Right cardiac atrium (tissue), 5 donors: ENCODE results near the gene PELI1. TPM values are rescaled to one million over a fixed set of nuclear protein-coding genes. Genes with fewer than 3 reads are reported as not detected.

Source experiments
- ATAC-seq, 2 donors: fragments of 200-7000 bp; cut with Tn5 transposase; one replicate each; pipeline versions ENCODE4 v1.8.0 to v1.9.1; 2020; ENCODE audit warnings: moderate library complexity in 2 of 2, mild to moderate bottlenecking in 1 of 2
- DNase-seq, 3 donors: peaks; one replicate each; pipeline ENCODE4 v3.0.0-alpha.2; 2020
- H3K27ac ChIP-seq: one replicate; pipeline ENCODE4 v1.5.1; 2013; ENCODE audit warnings: mild to moderate bottlenecking, low read length, control low read depth, moderate library complexity
- H3K27me3 ChIP-seq: one replicate; pipeline ENCODE4 v1.6.1; 2013; ENCODE audit not compliant: control insufficient read depth, insufficient read depth
- H3K4me1 ChIP-seq: one replicate; pipeline ENCODE4 v1.6.1; 2013; ENCODE audit warnings: low read length; ENCODE audit not compliant: control insufficient read depth, insufficient read depth
- H3K4me3 ChIP-seq: one replicate; pipeline ENCODE4 v1.5.1; 2013; ENCODE audit warnings: low read length, control low read depth
- H3K9me3 ChIP-seq: one replicate; pipeline ENCODE4 v1.6.1; 2013; ENCODE audit warnings: low read length; ENCODE audit not compliant: control insufficient read depth
- WGBS: extraction: QIAGEN DNeasy Blood & Tissue Kit; methylation state at CpG from one replicate; pipeline ENCODE4 v1.1.7; 2013; 5-methylcytosine and 5-hydroxymethylcytosine counted together
- intact Hi-C, 4 donors: fragments of 100-400 bp; cut with DNase I; formaldehyde crosslinking; loops; one replicate each; pipeline versions ENCODE4 v1.11.0 to v1.14.0; 2022 to 2023
- polyA plus RNA-seq: library from polyadenylated mRNA; stranded (reverse); fragments of 200-250 nt; gene quantifications from one replicate; pipeline ENCODE4 v1.2.3, GENCODE V29; 2013
- total RNA-seq, 4 donors: library from RNA; stranded (reverse); fragmentation: NEBNext Ultra II Directional; extraction: Animal tissue kit (Norgen Biotek cat#: 25700); gene quantifications; one replicate each; pipeline ENCODE4 v1.2.1, GENCODE V29; 2021
- donor health status: healthy with polysubstance abuse.
- donor health status: DM: no; HTN: yes; CAD: no.
- donor health status: DM: no; HTN: no; CAD: no.
- donor health status: DM: no; HTN: yes; CAD: no; lungs with severe emphysema.
- donor health status: DM: yes; HTN: yes; CAD: no.

PELI1 gene
- total and polyA plus RNA-seq, 5 donors: 6.9 to 17.2 (median 12.4) TPM

DNA sequence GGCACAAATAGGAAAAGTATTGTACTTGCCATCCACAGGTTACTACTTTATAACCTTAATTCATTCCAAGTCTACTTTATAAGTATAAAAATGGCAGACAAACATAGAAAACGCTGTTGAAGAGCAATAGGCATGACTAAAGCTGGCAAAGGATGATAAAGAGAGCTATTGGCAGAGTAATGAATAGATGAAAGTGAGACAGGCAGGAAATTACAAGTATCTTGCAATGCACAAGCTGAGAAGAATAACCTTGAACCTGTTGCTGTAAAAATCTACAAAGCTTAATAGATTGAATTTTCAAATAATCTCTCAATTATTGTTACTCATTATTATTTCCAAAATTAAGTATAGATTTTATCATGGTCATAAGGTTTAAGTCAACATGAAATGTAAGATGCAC is 8.8 kb downstream of the PELI1 start:
- Histone ChIP-seq H3K27ac (no peak overlapping the region), H3K4me1 (no peaks in the 10 kb centered on the region), H3K9me3 (no peaks in the 10 kb centered on the region), H3K27me3 (no peaks in the 10 kb centered on the region), H3K4me3 (no peak overlapping the region)
- intact Hi-C loops: no loop called here
- ATAC-seq (no peak), DNase-seq (no peak)
- 56% methylated on average over 1 of the region's 1 CpG for WGBS

DNA sequence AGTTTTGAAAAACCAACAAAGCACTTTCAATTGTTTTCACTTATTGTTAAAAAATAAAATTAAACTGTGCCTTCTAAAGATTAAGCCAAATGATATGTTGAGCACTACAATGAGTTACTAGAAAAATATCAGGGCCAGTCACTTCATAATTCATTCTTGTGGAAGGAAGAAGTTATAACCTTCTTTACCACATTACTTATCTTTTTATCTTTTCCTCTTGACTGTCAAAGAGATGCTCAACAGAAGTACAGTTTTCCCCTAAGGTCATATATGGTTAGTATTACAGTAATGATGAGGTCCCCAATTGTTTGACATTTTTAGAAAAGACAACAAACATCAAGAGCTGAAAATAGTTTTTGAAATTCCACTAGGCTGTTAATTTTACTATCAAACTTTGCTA is 9.4 kb downstream of the PELI1 start:
- intact Hi-C loops: no loop called here
- no peak for DNase-seq
- no peak overlapping the region for H3K4me3 ChIP-seq
- ATAC-seq: no peak
- no peak overlapping the region for H3K27ac ChIP-seq
- H3K27me3 ChIP-seq: no peaks in the 10 kb centered on the region
- H3K4me1 ChIP-seq: no peaks in the 10 kb centered on the region
- no peaks in the 10 kb centered on the region for H3K9me3 ChIP-seq

DNA sequence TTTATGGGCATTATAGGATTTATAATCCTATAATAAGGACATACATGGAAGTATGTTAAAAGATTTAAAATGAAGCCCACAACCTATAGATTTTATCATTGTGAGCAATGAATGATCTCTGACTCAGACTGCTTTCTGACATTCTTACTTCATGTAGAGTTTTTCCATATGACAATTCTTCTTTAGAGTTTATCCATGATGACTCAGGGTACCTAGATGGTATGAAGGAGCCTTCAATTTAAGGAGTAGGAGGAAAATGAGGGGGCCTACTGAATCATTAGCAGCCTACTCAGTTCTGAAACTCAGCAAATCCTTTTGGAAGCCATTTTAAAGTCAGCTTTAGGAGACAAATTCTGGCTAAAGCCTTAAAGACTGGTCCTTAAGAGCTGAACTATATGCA is 10.4 kb downstream of the PELI1 start:
- ATAC-seq (no peak), DNase-seq (no peak)
- no peaks in the 10 kb centered on the region for H3K27me3 ChIP-seq
- intact Hi-C loops: no loop called here
- no peak overlapping the region for H3K27ac ChIP-seq
- no peak overlapping the region for H3K4me3 ChIP-seq
- no peaks in the 10 kb centered on the region for H3K9me3 ChIP-seq
- no peaks in the 10 kb centered on the region for H3K4me1 ChIP-seq

DNA sequence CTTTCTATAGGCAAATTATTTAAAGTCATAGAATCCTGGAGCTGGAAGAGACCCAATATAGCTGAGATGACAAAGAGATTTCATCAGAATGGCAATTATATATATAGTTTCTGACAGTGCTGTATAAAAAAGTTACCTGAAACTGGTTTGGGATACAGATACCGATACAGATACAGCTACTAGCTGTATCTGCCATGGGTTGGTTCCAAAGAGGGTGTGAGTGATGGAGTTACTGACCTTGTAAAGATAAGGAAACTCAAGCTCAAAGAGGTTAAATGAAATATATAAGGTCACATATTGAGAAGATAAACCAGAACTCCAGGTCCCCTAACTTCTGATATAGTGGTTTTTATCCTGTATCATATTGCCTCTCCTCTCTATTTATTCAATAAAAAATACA is 10.9 kb downstream of the PELI1 start:
- 84% methylated on average over 1 of the region's 1 CpG for whole genome bisulfite sequencing
- no peak for ATAC-seq
- Histone ChIP-seq H3K4me1 (no peaks in the 10 kb centered on the region), H3K4me3 (no peak overlapping the region), H3K27me3 (no peaks in the 10 kb centered on the region), H3K27ac (no peak overlapping the region), H3K9me3 (no peaks in the 10 kb centered on the region)
- intact Hi-C loops: no loop called here
- DNase-seq: no peak

DNA sequence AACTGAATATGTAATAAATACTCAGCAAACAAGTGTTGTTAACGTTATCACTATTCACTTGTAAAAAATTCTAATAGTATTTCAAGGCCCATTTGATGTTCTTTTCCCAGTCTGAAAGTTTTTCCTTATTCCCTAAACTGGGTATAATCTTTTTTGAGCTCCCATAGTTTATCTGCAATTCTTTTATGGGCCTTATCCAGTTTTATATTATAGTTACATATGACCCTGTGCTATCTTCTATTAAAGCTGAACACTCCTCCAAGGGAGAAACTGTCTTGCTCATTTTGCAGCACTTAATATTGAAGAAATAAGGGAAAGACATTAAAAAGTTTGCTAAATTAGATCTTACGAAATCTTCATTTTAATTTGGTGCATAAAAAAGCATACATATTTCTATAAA is 13.9 kb downstream of the PELI1 start:
- H3K4me3 ChIP-seq: no peak overlapping the region
- ATAC-seq: no peak
- 84% methylated on average over 2 of the region's 2 CpGs for WGBS
- H3K27ac ChIP-seq: no peak overlapping the region
- no peaks in the 10 kb centered on the region for H3K27me3 ChIP-seq
- no peak for DNase-seq
- H3K9me3 ChIP-seq: no peaks in the 10 kb centered on the region
- peaks cover 1% of the 10 kb centered on the region for H3K4me1 ChIP-seq
- intact Hi-C loops: no loop called here

DNA sequence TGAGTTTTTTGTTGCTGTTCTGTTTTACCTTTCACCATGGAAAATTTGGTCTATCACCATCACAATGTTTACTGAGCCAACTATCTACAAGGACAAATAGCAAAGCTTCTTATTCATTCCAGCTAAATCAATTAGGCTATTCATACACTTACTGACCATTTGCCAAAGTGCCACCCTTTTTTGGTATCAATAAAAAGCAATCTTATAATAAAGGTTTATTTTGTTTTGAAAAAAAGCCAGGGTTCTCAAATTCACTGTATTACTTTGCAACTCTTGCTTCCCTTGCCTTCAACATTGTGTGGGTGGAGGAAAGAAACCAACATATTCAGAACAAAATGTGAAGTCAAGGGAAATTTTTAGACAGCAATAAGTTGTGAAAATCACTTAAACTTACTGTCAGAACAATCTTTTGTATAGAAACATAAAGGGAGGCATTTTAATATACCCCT is 15.3 kb downstream of the PELI1 start:
- ATAC-seq (no peak), DNase-seq (no peak)
- intact Hi-C loops: no loop called here
- Histone ChIP-seq H3K27ac (no peak overlapping the region), H3K27me3 (no peaks in the 10 kb centered on the region), H3K9me3 (no peaks in the 10 kb centered on the region), H3K4me3 (no peak overlapping the region), H3K4me1 (peaks cover 1% of the 10 kb centered on the region)

DNA sequence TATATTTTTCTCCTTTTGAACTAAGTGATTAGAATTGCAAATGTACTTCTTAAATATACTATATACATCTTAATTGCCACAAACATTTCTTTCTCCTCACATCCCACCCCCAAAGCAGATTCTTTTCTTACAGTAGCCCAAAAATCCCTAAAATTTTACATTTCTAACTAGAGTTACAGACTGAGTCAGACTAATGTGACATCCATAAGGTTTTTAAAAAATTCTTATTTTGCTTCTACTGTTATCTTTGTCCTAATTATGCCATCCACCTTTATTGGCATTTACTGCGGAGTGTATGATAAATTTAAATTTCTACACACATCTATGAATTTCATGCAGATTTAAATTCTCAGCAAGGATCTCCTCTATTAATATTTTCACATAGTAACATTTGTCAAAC is 15.8 kb downstream of the PELI1 start:
- Histone ChIP-seq H3K4me1 (peaks cover 1% of the 10 kb centered on the region), H3K4me3 (no peak overlapping the region), H3K27me3 (no peaks in the 10 kb centered on the region), H3K9me3 (no peaks in the 10 kb centered on the region), H3K27ac (no peak overlapping the region)
- ATAC-seq: no peak
- intact Hi-C loops: no loop called here
- DNase-seq: no peak
- 100% methylated on average over 1 of the region's 1 CpG for WGBS

DNA sequence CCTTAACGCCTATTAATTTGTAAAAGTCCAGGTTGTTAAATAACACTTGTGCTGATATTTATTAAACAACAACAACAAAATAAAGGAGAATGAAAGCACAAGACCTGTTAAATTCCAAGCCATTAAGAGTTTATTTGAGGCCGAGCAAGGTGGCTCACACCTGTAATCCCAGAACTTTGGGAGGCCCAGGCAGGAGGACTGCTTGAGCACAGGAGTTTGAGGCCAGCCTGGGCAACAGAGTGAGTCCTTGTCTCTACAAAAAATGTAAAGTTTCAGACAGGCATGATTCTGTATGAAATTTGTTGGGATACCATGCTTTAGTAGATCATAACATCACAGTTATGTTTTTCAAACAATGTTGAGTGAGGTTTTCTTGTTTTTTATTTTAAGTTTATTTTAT is 17.1 kb downstream of the PELI1 start:
- Histone ChIP-seq H3K27ac (no peak overlapping the region), H3K27me3 (no peaks in the 10 kb centered on the region), H3K4me1 (peaks cover 1% of the 10 kb centered on the region), H3K4me3 (no peak overlapping the region), H3K9me3 (no peaks in the 10 kb centered on the region)
- ATAC-seq (no peak), DNase-seq (no peak)
- intact Hi-C loops: no loop called here
- 95% methylated on average over 2 of the region's 2 CpGs for WGBS

DNA sequence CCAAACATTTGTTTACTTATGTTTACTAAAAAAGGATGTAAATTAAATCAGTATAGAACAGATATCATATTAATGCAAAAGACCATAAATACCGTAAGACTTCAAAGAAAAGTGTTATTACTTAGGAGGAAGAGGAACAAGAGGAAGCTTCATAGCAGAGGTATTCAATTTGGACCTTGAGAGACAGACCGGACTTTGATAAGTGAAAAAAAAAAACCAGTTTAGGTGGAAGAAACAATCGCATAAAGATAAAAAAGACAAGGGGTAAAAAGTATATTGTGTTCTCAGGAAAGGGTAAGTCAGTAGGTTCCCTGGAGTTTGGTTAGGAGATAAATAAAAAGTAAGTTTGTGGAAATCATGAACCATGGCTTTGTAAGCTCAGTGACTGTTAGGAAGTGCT is 17.6 kb downstream of the PELI1 start:
- intact Hi-C loops: no loop called here
- ATAC-seq (no peak), DNase-seq (no peak)
- Histone ChIP-seq H3K27me3 (no peaks in the 10 kb centered on the region), H3K4me1 (peaks cover 1% of the 10 kb centered on the region), H3K9me3 (no peaks in the 10 kb centered on the region), H3K4me3 (no peak overlapping the region), H3K27ac (no peak overlapping the region)
- 75% methylated on average over 3 of the region's 3 CpGs for WGBS

DNA sequence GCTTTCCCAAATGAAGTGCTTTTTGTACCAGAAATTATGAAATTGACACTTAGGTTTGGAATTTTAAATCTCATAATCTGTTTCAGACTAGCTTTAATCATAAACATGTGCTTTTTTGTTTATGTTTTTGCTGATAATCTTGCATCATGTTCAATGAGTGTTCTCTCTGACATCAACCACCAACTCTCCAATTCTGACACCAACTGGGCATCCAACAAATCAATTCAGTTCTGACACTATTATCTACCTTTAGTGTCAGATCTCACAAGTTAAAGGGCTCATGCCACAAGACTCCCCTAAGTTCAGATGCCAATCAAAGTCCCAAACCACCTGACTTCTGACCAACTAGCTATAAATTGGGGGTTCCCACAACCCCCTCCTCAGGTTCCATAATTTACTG is 19.6 kb downstream of the PELI1 start:
- no peaks in the 10 kb centered on the region for H3K9me3 ChIP-seq
- peaks cover 4% of the 10 kb centered on the region for H3K4me1 ChIP-seq
- no peaks in the 10 kb centered on the region for H3K27me3 ChIP-seq
- no peak overlapping the region for H3K27ac ChIP-seq
- no peak for DNase-seq
- intact Hi-C loops: no loop called here
- H3K4me3 ChIP-seq: no peak overlapping the region
- no peak for ATAC-seq

DNA sequence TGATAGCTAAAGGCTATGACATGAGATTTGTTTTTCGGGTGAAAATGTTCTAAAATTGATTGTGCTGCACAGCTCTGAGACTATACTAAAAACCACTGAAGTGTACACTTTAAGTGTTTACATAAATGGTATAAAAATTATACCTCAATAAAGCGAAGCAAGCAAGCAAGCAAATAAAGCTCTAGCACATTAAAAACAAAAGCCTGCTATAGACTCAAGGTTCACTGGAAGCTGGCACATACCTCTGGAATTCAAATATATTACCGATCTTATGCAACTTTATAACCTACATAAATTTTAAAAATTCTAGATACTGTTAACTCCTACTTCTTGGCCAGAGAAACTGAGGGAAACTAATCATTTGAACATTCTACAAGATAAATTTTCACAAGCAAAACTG is 20.1 kb downstream of the PELI1 start:
- no peak overlapping the region for H3K4me3 ChIP-seq
- 85% methylated on average over 3 of the region's 3 CpGs for WGBS
- H3K9me3 ChIP-seq: no peaks in the 10 kb centered on the region
- DNase-seq (no peak), ATAC-seq (no peak)
- intact Hi-C loops: no loop called here
- no peak overlapping the region for H3K27ac ChIP-seq
- no peaks in the 10 kb centered on the region for H3K27me3 ChIP-seq
- H3K4me1 ChIP-seq: peaks cover 4% of the 10 kb centered on the region

DNA sequence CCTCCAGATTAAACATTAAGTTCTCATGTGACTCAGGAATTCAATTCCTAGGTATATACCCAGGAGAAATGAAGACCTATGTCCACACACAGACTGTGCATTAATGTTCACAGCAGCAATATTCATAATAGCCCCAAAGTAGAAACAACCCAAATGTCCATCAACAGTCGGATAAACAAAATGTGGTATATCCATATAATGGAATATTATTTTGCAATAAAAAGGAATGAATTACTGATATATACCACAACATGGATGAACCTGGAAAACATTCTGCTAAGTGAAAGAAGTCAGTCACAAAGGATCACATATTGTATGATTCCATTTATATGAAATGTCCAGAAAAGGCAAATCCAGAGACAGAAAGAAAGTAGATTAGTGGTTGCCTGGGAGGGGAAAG is 20.5 kb downstream of the PELI1 start:
- 99% methylated on average over 1 of the region's 1 CpG for WGBS
- no peaks in the 10 kb centered on the region for H3K9me3 ChIP-seq
- no peak overlapping the region for H3K27ac ChIP-seq
- ATAC-seq: no peak
- intact Hi-C loops: no loop called here
- peaks cover 4% of the 10 kb centered on the region for H3K4me1 ChIP-seq
- no peak for DNase-seq
- no peak overlapping the region for H3K4me3 ChIP-seq
- no peaks in the 10 kb centered on the region for H3K27me3 ChIP-seq
